ENCODE measurements around the gene ZNF28. TPM values are rescaled to one million over a fixed set of nuclear protein-coding genes. Genes with fewer than 3 reads are reported as not detected.
"Not testable (repeated sequence)": the region's sequence is repeated elsewhere in the genome, so short reads cannot be mapped to it uniquely, and the experiment has no call there.

ZNF28 gene
- total RNA-seq, 2 donors from 2014 or later = 50.4 to 52.2 TPM

DNA sequence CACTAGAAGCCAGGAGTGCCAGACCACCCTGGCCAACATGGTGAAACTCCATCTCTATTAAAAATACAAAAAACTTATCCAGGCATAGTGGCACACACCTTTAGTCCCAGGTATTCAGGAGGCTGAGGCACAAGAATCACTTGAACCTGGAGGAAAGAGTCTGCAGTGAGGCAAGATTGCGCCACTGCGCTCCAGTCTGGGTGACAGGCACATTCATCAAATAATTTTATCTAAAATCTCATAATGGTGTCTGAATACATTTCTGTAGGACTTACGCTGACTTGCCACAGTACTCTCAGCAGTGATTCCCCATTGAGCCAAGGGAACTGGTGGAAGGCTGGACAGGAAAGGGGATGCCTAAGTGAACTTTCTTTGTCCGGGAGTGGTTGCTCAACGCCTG, 4.3 kb upstream of the ZNF28 start:
- no peak for DNase-seq
- Mint-ChIP-seq H3K27me3 (ENCODE audit: insufficient read depth) (no peaks in the 10 kb centered on the region), H3K4me1 (peaks cover 6% of the 10 kb centered on the region), H3K4me3 (no peak overlapping the region), H3K36me3 (ENCODE audit: low read depth) (no peaks in the 10 kb centered on the region), H3K27ac (no peak overlapping the region), H3K9me3 (no peaks in the 10 kb centered on the region)
- WGBS, 2 experiments (ENCODE audit: insufficient coverage in 1 of 2, insufficient read length in 1 of 2) = 96 to 97% methylated on average over 3 to 5 of the region's 5 CpGs
- Histone ChIP-seq H3K4me3 (ENCODE audit: low read length) (no peak overlapping the region), H3K9me3 (ENCODE audit: control insufficient read depth, low read length) (peaks cover 7% of the 10 kb centered on the region), H3K36me3 (ENCODE audit: control insufficient read depth, insufficient read depth, low read length) (no peaks in the 10 kb centered on the region), H3K4me1 (ENCODE audit: control insufficient read depth, insufficient read depth, low read length) (no peaks in the 10 kb centered on the region), H3K9ac (ENCODE audit: extremely low read depth, low read length, poor library complexity, severe bottlenecking) (no peak overlapping the region), H3K27me3 (ENCODE audit: control insufficient read depth, insufficient read depth, low read length, poor library complexity, severe bottlenecking) (no peaks in the 10 kb centered on the region), H3K27ac (ENCODE audit: low read depth, low read length) (no peak overlapping the region)
- TF ChIP-seq, protein P1, sequence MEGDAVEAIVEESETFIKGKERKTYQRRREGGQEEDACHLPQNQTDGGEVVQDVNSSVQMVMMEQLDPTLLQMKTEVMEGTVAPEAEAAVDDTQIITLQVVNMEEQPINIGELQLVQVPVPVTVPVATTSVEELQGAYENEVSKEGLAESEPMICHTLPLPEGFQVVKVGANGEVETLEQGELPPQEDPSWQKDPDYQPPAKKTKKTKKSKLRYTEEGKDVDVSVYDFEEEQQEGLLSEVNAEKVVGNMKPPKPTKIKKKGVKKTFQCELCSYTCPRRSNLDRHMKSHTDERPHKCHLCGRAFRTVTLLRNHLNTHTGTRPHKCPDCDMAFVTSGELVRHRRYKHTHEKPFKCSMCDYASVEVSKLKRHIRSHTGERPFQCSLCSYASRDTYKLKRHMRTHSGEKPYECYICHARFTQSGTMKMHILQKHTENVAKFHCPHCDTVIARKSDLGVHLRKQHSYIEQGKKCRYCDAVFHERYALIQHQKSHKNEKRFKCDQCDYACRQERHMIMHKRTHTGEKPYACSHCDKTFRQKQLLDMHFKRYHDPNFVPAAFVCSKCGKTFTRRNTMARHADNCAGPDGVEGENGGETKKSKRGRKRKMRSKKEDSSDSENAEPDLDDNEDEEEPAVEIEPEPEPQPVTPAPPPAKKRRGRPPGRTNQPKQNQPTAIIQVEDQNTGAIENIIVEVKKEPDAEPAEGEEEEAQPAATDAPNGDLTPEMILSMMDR (conservative IDR thresholded peaks at IDR 0.05) = no peak

DNA sequence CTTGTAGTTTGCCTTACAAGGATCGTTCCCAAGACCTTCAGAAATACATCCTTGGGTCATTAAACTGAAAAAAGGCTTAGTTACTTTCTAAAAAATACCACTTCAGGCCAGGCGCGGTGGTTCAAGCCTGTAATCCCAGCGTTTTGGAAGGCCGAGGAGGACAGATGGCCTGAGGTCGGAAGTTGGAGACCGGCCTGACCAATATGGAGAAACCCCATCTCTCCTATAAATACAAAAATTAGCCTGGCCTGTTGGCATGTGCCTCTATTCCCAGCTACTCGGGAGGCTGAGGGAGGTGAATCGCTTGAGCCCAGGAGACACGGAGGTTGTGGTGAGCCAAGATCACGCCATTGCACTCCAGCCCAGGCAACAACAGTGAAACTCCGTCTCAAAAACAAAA, 2.2 kb upstream of the ZNF28 start:
- H3K27ac ChIP-seq (ENCODE audit: low read depth, low read length) = no peak overlapping the region
- H3K9me3 ChIP-seq (ENCODE audit: control insufficient read depth, low read length) = peaks cover 7% of the 10 kb centered on the region
- no peak overlapping the region for H3K4me3 ChIP-seq (ENCODE audit: low read length)
- WGBS, 2 experiments (ENCODE audit: insufficient coverage in 1 of 2, insufficient read length in 1 of 2) = 96% methylated on average over 7 to 11 of the region's 12 CpGs
- no peaks in the 10 kb centered on the region for H3K27me3 Mint-ChIP-seq (ENCODE audit: insufficient read depth)
- TF ChIP-seq, protein P1 (conservative IDR thresholded peaks at IDR 0.05) = no peak
- no peaks in the 10 kb centered on the region for H3K27me3 ChIP-seq (ENCODE audit: control insufficient read depth, insufficient read depth, low read length, poor library complexity, severe bottlenecking)
- no peak overlapping the region for H3K4me3 Mint-ChIP-seq
- no peak for DNase-seq
- no peak overlapping the region for H3K27ac Mint-ChIP-seq
- peaks cover 1% of the 10 kb centered on the region for H3K36me3 Mint-ChIP-seq (ENCODE audit: low read depth)
- no peaks in the 10 kb centered on the region for H3K36me3 ChIP-seq (ENCODE audit: control insufficient read depth, insufficient read depth, low read length)
- no peak overlapping the region for H3K9ac ChIP-seq (ENCODE audit: extremely low read depth, low read length, poor library complexity, severe bottlenecking)
- no peaks in the 10 kb centered on the region for H3K4me1 ChIP-seq (ENCODE audit: control insufficient read depth, insufficient read depth, low read length)
- no peaks in the 10 kb centered on the region for H3K9me3 Mint-ChIP-seq
- peaks cover 13% of the 10 kb centered on the region for H3K4me1 Mint-ChIP-seq

DNA sequence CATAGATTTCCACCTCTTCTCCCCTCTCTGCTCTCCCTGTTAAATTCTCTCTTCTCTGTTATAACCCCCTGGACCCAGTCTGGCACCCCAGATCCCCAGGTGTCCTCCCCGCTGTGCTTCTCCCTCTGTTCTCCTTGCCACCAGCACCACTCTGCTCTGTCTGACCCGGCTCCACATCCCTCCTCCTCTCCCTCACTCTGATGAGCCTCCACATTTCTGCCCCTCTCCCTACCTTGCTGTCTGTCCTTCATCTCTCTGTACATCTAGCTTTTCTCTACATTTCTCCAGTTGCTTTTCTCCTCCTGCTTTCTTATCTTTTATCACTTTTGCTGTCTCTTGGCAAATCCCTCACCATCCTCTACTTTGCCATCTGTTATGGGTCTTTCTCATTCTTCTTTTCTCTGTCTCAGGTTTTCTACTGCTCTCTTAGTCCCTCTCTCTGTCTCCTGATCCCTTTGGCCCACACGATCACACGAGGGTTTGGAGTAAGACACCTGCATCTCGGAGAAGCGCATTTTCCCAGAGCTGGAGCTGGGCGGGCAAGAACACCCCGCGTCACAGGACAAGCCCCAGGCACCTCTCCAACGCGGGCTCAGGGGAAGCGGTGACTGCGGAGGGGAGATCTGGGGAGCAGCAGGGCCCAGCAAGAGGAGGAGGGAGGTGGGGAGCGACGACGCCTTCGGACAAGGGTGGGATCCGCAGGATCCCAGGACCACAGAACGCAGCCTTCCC, 795 bp downstream of the ZNF28 start:
- H3K27me3 Mint-ChIP-seq (ENCODE audit: insufficient read depth); H3K9me3 Mint-ChIP-seq; H3K4me1 ChIP-seq (ENCODE audit: control insufficient read depth, insufficient read depth, low read length); H3K27me3 ChIP-seq (ENCODE audit: control insufficient read depth, insufficient read depth, low read length, poor library complexity, severe bottlenecking); H3K27ac ChIP-seq (ENCODE audit: low read depth, low read length); H3K9me3 ChIP-seq (ENCODE audit: control insufficient read depth, low read length): not testable (repeated sequence)
- Mint-ChIP-seq H3K36me3 (ENCODE audit: low read depth) (peaks cover 22% of the 10 kb centered on the region), H3K4me1 (peaks cover 13% of the 10 kb centered on the region), H3K27ac (peak overlapping the region; percentile 69), H3K4me3 (peak overlapping the region; percentile 89)
- DNase-seq = peak; percentile 68
- 13% methylated on average over 18 of the region's 19 CpGs; no CpG with 5 or more reads in 1 of the 2 experiments for WGBS, 2 experiments (ENCODE audit: insufficient coverage in 1 of 2, insufficient read length in 1 of 2)
- Histone ChIP-seq H3K4me3 (ENCODE audit: low read length) (peak overlapping the region; percentile 84), H3K9ac (ENCODE audit: extremely low read depth, low read length, poor library complexity, severe bottlenecking) (peak overlapping the region; percentile 64), H3K36me3 (ENCODE audit: control insufficient read depth, insufficient read depth, low read length) (peaks cover 12% of the 10 kb centered on the region)

All from endodermal cell (in vitro differentiated cells).